Bronchial smooth muscle cell (primary cell): ENCODE results near the gene SYNPO2L. TPM values are rescaled to one million over a fixed set of nuclear protein-coding genes. Genes with fewer than 3 reads are reported as not detected.

Experiments
- total RNA-seq: library from RNA; depleted of rRNA; stranded (reverse); fragments of >200 nt; gene quantifications from 2 replicates; pipeline ENCODE4 v1.2.1, GENCODE V29; 2014

The SYNPO2L gene
- not detected in 2 replicates for total RNA-seq

DNA sequence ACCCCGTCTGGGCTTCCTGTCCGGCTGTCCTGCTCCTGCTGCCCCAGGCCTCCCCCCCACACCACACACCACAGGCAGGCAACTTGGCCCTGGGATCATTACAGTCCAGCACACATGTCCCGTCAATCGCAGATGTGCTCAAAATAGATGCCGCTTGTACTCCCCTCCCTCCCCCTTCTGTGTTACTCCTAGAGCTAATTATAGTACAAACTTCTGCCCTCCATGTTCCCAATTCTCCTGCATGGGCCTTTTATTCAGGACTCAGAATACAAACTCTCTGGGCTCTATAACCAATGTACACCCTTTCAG lies at the start of gene SYNPO2L:
Gene SYNPO2L, minus strand, starts transcription at position 40 of the 309 bp plus-strand sequence. CDS start 107 bp downstream, outside the sequence.

DNA sequence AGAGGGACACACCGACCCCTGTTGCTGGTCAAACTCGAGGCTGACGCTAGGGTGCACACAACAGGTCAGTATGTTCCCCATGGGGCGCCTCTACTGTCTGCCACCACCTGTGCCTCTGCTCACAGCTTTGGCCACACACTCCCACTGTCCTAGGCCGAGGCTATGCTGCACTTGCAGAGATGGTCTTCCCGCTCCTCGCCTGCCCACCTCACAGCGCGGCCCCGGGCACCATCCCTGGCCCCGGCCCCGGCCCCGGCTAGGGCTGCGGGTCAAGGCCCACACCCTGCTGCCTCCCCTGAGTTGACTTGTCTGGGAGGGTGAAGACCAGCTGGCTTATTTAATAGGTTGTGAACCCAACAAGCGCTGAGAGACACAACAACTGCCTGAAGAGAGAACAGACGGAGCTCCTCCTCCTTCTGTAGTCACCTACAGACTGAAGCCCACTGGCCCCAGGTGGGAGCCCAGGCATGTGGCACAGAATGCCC lies 41.9 kb upstream of the SYNPO2L start, which contains the start of gene AGAP5:
Gene AGAP5, minus strand, starts transcription at position 435 of the 485 bp plus-strand sequence. Its CDS starts 354 bp downstream, at position 81.

DNA sequence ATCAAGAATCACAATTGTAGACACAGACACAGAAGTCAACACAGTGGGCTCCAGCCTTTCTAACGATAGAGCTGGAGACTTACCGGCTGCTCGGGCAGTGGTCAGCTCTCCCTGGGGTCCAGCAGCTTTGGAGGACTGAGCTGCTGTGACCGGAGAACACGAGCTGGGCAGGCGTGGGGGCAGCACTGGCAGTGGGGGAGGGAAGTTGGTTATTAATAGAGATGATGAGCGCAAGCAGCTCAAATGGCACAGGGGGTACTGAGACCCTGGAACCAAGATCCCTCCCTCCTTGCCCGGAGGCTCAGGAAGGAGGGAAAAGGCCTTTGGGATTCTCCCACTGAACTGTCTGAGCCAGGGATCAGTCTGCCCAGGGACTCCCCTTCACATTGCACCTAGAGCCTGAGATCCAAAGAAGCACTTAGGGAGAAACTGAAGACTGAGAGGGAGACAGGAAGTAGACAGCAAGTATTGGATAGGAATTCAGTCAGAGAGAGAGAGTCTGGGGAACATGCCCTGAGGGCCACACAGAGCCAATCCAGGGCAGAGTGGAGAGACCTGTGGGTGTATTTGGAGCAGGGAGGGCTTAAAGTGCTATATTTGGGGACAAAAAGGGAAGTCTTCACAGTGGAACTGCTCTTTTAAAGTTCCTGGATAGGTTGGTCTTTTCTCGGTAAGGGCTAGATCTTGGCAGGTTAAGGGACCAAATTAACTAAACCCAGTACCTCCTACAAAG lies 14.3 kb downstream of the SYNPO2L start, which contains the start of gene MYOZ1:
Gene MYOZ1, minus strand, starts transcription at position 147 of the 733 bp plus-strand sequence. CDS start 1,457 bp downstream, outside the sequence.

Other genes with a start within 250 kb of the SYNPO2L start
- 115 and 135 TPM in 2 replicates for gene ANXA7, start 242.0 kb downstream of the SYNPO2L start, total RNA-seq
- 1.1 and 1.4 TPM in 2 replicates for gene MSS51, start 222.5 kb downstream of the SYNPO2L start, total RNA-seq
- 22.8 and 27.6 TPM in 2 replicates for gene PPP3CB, start 160.0 kb downstream of the SYNPO2L start, total RNA-seq
- 4.4 and 7.8 TPM in 2 replicates for gene USP54, start 64.7 kb downstream of the SYNPO2L start, total RNA-seq
- gene MYOZ1, start 14.6 kb downstream of the SYNPO2L start, total RNA-seq = under 0.01 and 0.43 TPM in 2 replicates
- gene AGAP5, start 42.1 kb upstream of the SYNPO2L start, total RNA-seq = 2.7 and 2.8 TPM in 2 replicates
- 51.4 and 52.0 TPM in 2 replicates for gene SEC24C, start 88.3 kb upstream of the SYNPO2L start, total RNA-seq
- gene CHCHD1, start 126.0 kb upstream of the SYNPO2L start, total RNA-seq = 23.6 and 25.4 TPM in 2 replicates
- 38.6 and 57.0 TPM in 2 replicates for gene ZSWIM8, start 129.6 kb upstream of the SYNPO2L start, total RNA-seq
- gene NDST2, start 155.6 kb upstream of the SYNPO2L start, total RNA-seq = 7.7 and 8.2 TPM in 2 replicates
- 18.0 and 23.8 TPM in 2 replicates for gene CAMK2G, start 218.5 kb upstream of the SYNPO2L start, total RNA-seq